Osteoblast (primary cell): ENCODE data around the gene SORCS2. TPM values are rescaled to one million over a fixed set of nuclear protein-coding genes. Genes with fewer than 3 reads are reported as not detected.

Source experiments
- DNase-seq: peaks from one replicate; pipeline ENCODE4 v3.0.0; 2011; ENCODE audit warnings: low spot score, mixed read lengths; ENCODE audit not compliant: insufficient read length; ENCODE audit errors: missing footprints
- H2AFZ ChIP-seq: 2 replicates; pipeline ENCODE4 v1.6.0; 2011; ENCODE audit warnings: mild to moderate bottlenecking, low read length
- H3K27ac ChIP-seq: 2 replicates; pipeline ENCODE4 v1.5.1; 2011; ENCODE audit warnings: mild to moderate bottlenecking, low read depth, low read length, moderate library complexity
- H3K27me3 ChIP-seq: 2 replicates; pipeline ENCODE4 v1.6.0; 2012; ENCODE audit warnings: mild to moderate bottlenecking, control low read depth, inconsistent platforms, low read length, moderate library complexity; ENCODE audit not compliant: insufficient read depth
- H3K36me3 ChIP-seq: 2 replicates; pipeline ENCODE4 v1.5.1; 2011; ENCODE audit warnings: mild to moderate bottlenecking, low read length, control low read depth, moderate library complexity; ENCODE audit not compliant: insufficient read depth
- H3K4me1 ChIP-seq: 2 replicates; pipeline ENCODE4 v1.5.1; 2011; ENCODE audit warnings: mild to moderate bottlenecking, low read length, control low read depth, moderate library complexity; ENCODE audit not compliant: insufficient read depth
- H3K4me2 ChIP-seq: 2 replicates; pipeline ENCODE4 v1.6.0; 2011; ENCODE audit warnings: mild to moderate bottlenecking, low read length; ENCODE audit not compliant: insufficient read depth
- H3K4me3 ChIP-seq: fragments of 200-600 bp; sonication (generic); 3 replicates; pipeline ENCODE4 v1.5.1; 2012; ENCODE audit warnings: mild to moderate bottlenecking, low read length, inconsistent platforms; ENCODE audit not compliant: insufficient read depth
- H3K79me2 ChIP-seq: 2 replicates; pipeline ENCODE4 v1.6.0; 2012; ENCODE audit warnings: mild to moderate bottlenecking, low read length, control low read depth, inconsistent platforms; ENCODE audit not compliant: insufficient read depth
- H3K9me3 ChIP-seq: 2 replicates; pipeline ENCODE4 v1.5.1; 2011; ENCODE audit warnings: low read depth, low read length, control low read depth
- H4K20me1 ChIP-seq: 2 replicates; pipeline ENCODE4 v1.6.0; 2012; ENCODE audit warnings: mild to moderate bottlenecking, low read length, control low read depth; ENCODE audit not compliant: insufficient read depth
- CTCF ChIP-seq: IDR thresholded peaks from 2 replicates; pipeline ENCODE4 v1.5.1; 2011; ENCODE audit warnings: mild to moderate bottlenecking, low read depth, low read length, moderate library complexity; ENCODE audit errors: extremely low read depth
- total RNA-seq: library from RNA; depleted of rRNA; stranded (reverse); fragments of >200 nt; gene quantifications from 2 replicates; pipeline ENCODE4 v1.2.3, GENCODE V29; 2012

The SORCS2 gene
- total RNA-seq, 1 donor: 9.0 TPM

GRCh38 chr4:7704625-7705024 lies 512.3 kb downstream of the SORCS2 start:
- no peak for TF ChIP-seq CTCF
- H4K20me1 ChIP-seq: no peaks in the 10 kb centered on the region
- H3K27ac ChIP-seq: no peak overlapping the region
- H3K4me2 ChIP-seq: no peak overlapping the region
- no peak overlapping the region for H3K4me3 ChIP-seq
- no peaks in the 10 kb centered on the region for H3K36me3 ChIP-seq
- H3K4me1 ChIP-seq: peaks cover 3% of the 10 kb centered on the region
- no peak for DNase-seq
- H3K79me2 ChIP-seq: no peaks in the 10 kb centered on the region
- H2AFZ ChIP-seq: no peak overlapping the region
- H3K27me3 ChIP-seq: peaks cover 7% of the 10 kb centered on the region
- H3K9me3 ChIP-seq: no peaks in the 10 kb centered on the region

- Histone ChIP-seq H3K4me2 (no peak overlapping the region), H3K4me3 (no peak overlapping the region), H3K27ac (no peak overlapping the region), H3K36me3 (no peaks in the 10 kb centered on the region), H2AFZ (no peak overlapping the region), H3K4me1 (peaks cover 3% of the 10 kb centered on the region), H3K9me3 (no peaks in the 10 kb centered on the region), H3K79me2 (no peaks in the 10 kb centered on the region), H3K27me3 (peaks cover 4% of the 10 kb centered on the region), H4K20me1 (no peaks in the 10 kb centered on the region)
- no peak for DNase-seq
- peak; percentile 4 for TF ChIP-seq CTCF
These were observed 512.7 kb downstream of the SORCS2 start for GRCh38 chr4:7705062-7705461.

GRCh38 chr4:7705593-7705992 lies 513.3 kb downstream of the SORCS2 start:
- no peaks in the 10 kb centered on the region for H3K9me3 ChIP-seq
- no peaks in the 10 kb centered on the region for H3K36me3 ChIP-seq
- no peak overlapping the region for H2AFZ ChIP-seq
- H3K4me1 ChIP-seq: peaks cover 3% of the 10 kb centered on the region
- H4K20me1 ChIP-seq: no peaks in the 10 kb centered on the region
- H3K4me2 ChIP-seq: no peak overlapping the region
- H3K4me3 ChIP-seq: no peak overlapping the region
- H3K27me3 ChIP-seq: peaks cover 4% of the 10 kb centered on the region
- H3K27ac ChIP-seq: no peak overlapping the region
- TF ChIP-seq CTCF: no peak
- H3K79me2 ChIP-seq: no peaks in the 10 kb centered on the region
- no peak for DNase-seq

- Histone ChIP-seq H3K36me3 (no peaks in the 10 kb centered on the region), H2AFZ (no peak overlapping the region), H3K4me2 (no peak overlapping the region), H3K27ac (no peak overlapping the region), H3K27me3 (no peaks in the 10 kb centered on the region), H3K9me3 (no peaks in the 10 kb centered on the region), H3K4me3 (no peak overlapping the region), H3K79me2 (no peaks in the 10 kb centered on the region), H4K20me1 (no peaks in the 10 kb centered on the region), H3K4me1 (no peaks in the 10 kb centered on the region)
- no peak for TF ChIP-seq CTCF
- no peak for DNase-seq
These were observed 515.9 kb downstream of the SORCS2 start for GRCh38 chr4:7708238-7708637.
